GM08714 (cell line): ENCODE results near the gene EVI2A.
A peak's percentile ranks its signal among the peaks of the same experiment; 100 is the strongest.
"Not testable (repeated sequence)": the region's sequence is repeated elsewhere in the genome, so short reads cannot be mapped to it uniquely, and the experiment has no call there.

ENCODE experiments used
- H3K4me3 ChIP-seq: fragments of 200-500 bp; sonication (Bioruptor generic); 2 replicates; pipeline ENCODE4 v1.5.1; 2014; ENCODE audit warnings: mild to moderate bottlenecking, low read length, inconsistent platforms
- ZNF274 ChIP-seq: IDR thresholded peaks from 2 replicates; pipeline ENCODE4 v1.6.1; 2012; ENCODE audit warnings: mild to moderate bottlenecking, low read depth, low read length

The EVI2A gene

GRCh38 chr17:31321481-31321880 is at the start of gene EVI2A:
TSS of gene EVI2A (minus strand) at chr17:31321622. CDS start at chr17:31319013, 2,609 bp downstream.
- no peak for TF ChIP-seq ZNF274
- H3K4me3 ChIP-seq = peak within 1 kb of the TSS; percentile 54

GRCh38 chr17:31369266-31369665 is 47.8 kb upstream of the EVI2A start:
- TF ChIP-seq ZNF274 = no peak
- no peak overlapping the region for H3K4me3 ChIP-seq

- no peak for TF ChIP-seq ZNF274
Observed at GRCh38 chr17:31366088-31366487, 44.7 kb upstream of the EVI2A start.

GRCh38 chr17:31364012-31364411 is 42.6 kb upstream of the EVI2A start:
- no peak for TF ChIP-seq ZNF274
- H3K4me3 ChIP-seq = no peak overlapping the region

More at GRCh38 chr17:31366088-31366487, 44.7 kb upstream of the EVI2A start:
- H3K4me3 ChIP-seq = no peak overlapping the region

GRCh38 chr17:31357839-31358394 is 36.5 kb upstream of the EVI2A start:
- H3K4me3 ChIP-seq = no peak overlapping the region
- no peak for TF ChIP-seq ZNF274

- no peak overlapping the region for H3K4me3 ChIP-seq
- no peak for TF ChIP-seq ZNF274
Observed at GRCh38 chr17:31357091-31357490, 35.7 kb upstream of the EVI2A start.

GRCh38 chr17:31355935-31356334 is 34.5 kb upstream of the EVI2A start:
- no peak for TF ChIP-seq ZNF274
- H3K4me3 ChIP-seq = no peak overlapping the region

GRCh38 chr17:31349454-31349853 is 28.0 kb upstream of the EVI2A start:
- no peak for TF ChIP-seq ZNF274

GRCh38 chr17:31345191-31345747 is 23.8 kb upstream of the EVI2A start:
- not testable (repeated sequence) for H3K4me3 ChIP-seq

More at GRCh38 chr17:31349454-31349853, 28.0 kb upstream of the EVI2A start:
- H3K4me3 ChIP-seq = no peak overlapping the region

- no peak for TF ChIP-seq ZNF274
- no peak overlapping the region for H3K4me3 ChIP-seq
Observed at GRCh38 chr17:31339906-31340661, 18.7 kb upstream of the EVI2A start.

- no peak for TF ChIP-seq ZNF274
- no peak overlapping the region for H3K4me3 ChIP-seq
Observed at GRCh38 chr17:31329221-31329620, 7.8 kb upstream of the EVI2A start.

- TF ChIP-seq ZNF274 = no peak
- no peak overlapping the region for H3K4me3 ChIP-seq
Observed at GRCh38 chr17:31328160-31328535, 6.7 kb upstream of the EVI2A start.

- no peak for TF ChIP-seq ZNF274
- no peak overlapping the region for H3K4me3 ChIP-seq
Observed at GRCh38 chr17:31327534-31328159, 6.2 kb upstream of the EVI2A start.

- no peak overlapping the region for H3K4me3 ChIP-seq
- no peak for TF ChIP-seq ZNF274
Observed at GRCh38 chr17:31323551-31323950, 2.1 kb upstream of the EVI2A start.

GRCh38 chr17:31321966-31322365 is 544 bp upstream of the EVI2A start:
- TF ChIP-seq ZNF274 = no peak
- no peak overlapping the region for H3K4me3 ChIP-seq

- TF ChIP-seq ZNF274 = no peak
- H3K4me3 ChIP-seq = peak overlapping the region; percentile 54; the same call in 1 of the 2 replicates
Observed at GRCh38 chr17:31320791-31321190, 631 bp downstream of the EVI2A start.
